Measurements from ENCODE around the gene CDC25B.
"Not testable (repeated sequence)": the region's sequence is repeated elsewhere in the genome, so short reads cannot be mapped to it uniquely, and the experiment has no call there.

CDC25B gene

DNA sequence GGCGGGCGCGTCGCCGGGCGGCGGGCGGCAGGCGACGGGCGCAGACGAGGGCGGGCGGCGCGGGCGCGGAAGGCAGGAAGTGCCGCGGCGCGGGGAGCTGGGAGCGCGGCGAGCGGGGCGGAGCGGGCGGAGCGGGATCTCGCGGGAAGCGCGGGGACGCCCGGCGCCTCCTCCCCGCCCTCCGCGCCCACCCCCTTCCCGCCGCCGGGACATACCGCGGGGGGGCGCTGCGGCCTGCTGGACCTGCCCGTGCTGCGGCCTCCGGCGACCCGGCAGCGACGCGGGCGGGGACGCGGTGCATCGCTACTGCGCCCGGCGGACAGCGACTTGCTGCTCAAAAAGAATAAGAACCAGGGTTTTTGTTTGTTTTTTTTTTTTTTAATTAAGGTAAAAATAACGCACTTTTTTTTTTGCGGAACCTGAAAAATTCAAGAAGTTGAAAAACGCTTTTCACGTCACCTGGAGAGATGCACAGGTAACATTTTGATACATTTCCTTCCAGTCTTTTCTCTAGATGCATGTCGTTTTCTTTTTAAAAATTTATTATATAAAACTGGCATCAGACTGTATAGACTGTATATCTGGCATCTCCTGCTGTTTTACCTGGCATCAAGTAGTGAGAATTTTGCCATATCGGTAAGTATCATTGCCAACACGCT, 9.3 kb upstream of the CDC25B start, which contains the start of gene CENPB:
Gene CENPB, minus strand, starts transcription at position 76 of the 659 bp plus-strand sequence. CDS start 257 bp downstream, outside the sequence.
- FAIRE-seq: no peak

DNA sequence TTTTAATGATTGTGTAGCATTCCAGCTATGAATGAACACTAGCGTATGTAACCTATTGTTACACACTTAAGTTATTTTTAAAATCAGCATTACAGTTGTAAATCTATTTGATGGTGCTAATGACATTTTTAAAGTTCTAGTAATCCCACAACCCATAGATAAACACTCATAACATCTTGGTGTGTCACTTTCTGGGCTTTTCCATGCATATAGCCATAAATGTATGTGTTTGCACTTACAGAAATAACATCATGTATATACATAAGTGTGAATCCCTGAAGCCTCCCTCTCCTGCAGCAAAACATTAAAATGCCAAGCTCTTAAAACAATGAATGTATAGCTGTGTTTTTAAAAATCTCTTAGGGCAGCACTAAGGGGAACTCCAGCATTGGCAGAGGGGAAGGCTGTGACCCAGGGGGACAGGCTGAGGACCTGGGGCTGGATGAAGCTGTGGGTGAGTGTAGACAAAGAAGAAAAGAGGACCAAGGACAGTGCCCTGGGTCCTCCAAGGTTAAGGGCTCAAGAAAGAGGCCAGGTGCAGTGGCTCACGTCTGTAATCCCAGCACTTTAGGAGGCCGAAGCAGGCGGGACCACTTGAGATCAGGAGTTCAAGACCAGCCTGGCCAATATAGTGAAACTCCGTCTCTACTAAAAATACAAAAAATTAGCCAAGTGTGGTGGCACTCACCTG, 8.6 kb upstream of the CDC25B start:
- no peak for FAIRE-seq

DNA sequence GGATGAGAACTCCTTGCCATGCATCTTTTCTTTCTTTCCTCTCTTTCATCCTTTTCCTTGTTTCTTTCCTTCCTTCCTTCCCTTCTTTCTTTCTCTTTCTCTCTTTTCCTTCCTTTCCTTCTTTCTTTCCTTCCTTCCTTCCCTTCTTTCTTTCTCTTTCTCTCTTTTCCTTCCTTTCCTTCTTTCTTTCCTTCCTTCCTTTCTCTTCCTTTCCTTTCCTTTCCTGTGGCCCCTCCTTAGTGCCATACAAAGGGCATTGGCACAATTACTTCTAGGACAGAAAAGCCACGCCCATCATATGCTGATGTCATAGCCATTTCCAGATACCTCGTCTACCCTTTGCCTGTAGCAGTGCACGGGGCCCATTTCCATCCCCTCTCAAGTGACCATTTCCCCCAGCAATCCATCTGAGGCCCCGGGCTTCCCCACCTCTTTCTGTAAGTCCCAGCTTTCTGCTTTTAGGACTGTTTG, 7.4 kb upstream of the CDC25B start:
- no peak for FAIRE-seq

DNA sequence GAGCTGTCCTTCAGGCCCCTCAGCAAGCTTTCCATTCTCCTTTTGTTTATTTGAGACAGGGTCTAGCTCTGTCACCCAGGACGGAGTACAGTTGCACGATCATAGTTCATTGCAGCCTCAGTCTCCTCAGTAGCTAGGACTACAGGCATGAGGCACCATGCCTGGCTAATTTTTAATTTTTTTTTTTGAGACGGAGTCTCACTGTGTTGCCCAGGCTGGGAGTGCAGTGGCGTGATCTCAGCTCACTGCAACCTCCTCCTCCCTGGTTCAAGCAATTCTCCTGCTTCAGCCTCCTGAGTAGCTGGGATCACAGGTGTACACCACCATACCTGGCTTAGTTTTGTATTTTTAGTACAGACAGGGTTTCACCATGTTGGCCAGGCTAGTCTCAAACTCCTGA, 6.9 kb upstream of the CDC25B start:
- FAIRE-seq: not testable (repeated sequence)

DNA sequence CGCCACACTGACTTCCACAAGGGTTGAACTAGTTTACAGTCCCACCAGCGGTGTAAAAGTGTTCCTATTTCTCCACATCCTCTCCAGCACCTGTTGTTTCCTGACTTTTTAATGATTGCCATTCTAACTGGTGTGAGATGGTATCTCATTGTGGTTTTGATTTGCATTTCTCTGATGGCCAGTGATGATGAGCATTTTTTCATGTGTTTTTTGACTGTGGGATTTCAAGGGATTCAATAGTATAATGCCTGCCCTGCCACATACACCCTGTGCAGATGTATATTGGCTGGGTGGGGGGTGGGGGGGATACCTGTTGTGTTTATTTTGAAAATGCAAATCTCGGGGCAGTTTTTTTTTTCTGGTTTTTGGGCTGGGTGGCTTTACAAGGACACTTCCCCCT, 1.9 kb upstream of the CDC25B start:
- not testable (repeated sequence) for FAIRE-seq

DNA sequence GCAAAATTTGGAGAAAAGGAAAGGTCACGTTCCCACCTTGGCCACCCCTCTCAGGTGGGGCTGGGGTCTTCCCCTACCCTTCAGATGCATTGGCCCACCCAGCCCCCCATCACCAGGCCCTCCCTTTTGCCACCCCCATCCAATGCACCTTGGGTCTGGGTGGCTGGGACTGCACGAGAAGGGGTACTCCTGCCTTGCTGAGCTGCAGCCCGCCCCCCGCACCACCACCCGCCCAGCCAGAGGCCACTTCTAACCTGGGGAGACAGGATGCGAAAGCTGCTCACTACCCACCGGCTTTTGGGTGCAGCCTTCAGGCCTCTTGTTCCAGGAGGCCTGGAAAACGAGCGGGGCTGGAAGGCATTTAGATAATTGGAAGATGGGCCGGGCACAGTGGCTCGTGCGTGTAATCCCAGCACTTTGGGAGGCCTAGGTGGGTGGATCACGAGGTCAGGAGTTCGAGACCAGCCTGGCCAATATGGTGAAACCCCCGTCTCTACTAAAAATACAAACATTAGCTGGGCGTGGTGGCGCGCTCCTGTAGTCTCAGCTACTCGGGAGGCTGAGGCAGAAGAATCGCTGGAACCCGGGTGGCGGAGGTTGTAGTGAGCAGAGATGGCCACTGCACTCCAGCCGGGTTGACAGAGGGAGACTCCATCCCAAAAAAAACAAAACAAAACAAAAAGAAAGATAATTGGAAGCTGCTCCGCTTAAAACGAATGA, 1.2 kb upstream of the CDC25B start:
- no peak for FAIRE-seq

DNA sequence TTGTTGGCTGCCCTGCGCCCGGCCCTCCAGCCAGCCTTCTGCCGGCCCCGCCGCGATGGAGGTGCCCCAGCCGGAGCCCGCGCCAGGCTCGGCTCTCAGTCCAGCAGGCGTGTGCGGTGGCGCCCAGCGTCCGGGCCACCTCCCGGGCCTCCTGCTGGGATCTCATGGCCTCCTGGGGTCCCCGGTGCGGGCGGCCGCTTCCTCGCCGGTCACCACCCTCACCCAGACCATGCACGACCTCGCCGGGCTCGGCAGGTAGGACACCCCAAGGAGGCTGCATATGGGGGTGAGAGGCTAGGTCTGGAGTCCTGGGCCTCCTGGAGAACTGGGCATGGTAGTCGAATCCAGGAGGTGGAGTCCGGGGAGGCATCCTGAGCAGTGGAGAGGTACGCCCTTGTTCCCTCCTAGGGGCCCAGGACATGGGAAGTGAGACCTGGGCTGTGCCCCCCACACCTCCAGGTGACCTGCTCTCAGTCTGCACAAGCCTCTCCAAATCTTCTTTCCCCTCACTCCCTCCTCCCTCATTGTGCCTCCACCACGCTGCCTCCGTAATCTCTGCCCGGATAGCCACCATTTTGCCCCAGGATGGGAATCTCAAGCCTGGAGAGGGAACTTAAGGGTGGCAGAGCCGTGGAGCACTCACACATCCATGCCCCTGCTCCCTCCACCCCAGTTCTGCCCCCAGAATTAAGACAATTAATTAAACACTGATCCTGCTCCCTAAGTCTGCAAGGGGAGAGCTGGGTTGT, 541 bp downstream of the CDC25B start:
- FAIRE-seq: no peak

DNA sequence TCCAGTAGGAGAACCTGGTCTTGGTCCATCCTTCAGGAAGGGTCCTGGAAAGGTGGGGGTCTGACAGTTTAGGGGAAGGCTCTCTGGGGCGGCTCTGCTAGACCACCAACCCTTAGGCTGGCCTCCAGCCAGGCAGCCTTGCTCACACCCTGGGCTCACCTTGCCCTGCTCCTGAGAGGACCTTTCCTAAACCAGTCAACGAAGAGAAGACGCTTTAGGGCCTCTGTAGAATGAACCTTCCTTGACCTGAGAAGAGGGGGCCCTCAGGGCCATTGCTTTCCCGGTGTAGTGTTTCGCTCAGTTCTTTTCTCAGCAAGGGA, 1.1 kb downstream of the CDC25B start:
- FAIRE-seq: no peak

DNA sequence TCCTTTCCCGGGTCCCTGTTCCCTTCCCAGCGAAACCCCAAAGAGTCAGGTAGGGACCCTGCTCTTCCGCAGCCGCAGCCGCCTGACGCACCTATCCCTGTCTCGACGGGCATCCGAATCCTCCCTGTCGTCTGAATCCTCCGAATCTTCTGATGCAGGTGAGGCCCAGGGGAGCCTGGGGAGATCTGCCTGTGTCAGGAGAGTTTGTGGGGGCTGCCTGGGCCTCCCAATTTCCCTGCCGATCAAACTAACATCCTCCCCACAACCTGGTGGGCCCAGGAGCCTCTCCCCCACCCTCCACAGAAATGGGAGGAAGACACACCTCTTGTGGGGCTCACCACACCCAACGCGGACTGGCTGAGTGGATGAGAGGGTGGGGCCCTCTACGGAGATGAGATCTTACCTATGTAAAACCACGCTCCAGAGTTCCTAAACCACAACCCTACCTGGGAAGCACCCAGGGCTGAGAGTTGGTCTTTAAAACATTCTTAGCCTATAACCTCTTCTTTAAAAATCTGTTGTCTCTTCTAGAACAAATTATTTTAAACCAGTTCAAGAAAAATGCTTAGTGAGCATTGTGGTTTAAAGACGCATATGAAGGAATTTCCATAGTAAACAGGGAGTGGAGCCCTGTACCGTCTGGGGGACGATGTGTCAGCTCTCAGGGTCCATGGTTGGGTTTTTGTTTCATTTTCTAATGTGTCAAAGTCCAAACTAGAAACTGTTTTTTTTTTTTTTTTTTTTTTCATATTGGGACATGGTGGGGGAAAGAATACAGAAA, 1.7 kb downstream of the CDC25B start:
- no peak for FAIRE-seq

DNA sequence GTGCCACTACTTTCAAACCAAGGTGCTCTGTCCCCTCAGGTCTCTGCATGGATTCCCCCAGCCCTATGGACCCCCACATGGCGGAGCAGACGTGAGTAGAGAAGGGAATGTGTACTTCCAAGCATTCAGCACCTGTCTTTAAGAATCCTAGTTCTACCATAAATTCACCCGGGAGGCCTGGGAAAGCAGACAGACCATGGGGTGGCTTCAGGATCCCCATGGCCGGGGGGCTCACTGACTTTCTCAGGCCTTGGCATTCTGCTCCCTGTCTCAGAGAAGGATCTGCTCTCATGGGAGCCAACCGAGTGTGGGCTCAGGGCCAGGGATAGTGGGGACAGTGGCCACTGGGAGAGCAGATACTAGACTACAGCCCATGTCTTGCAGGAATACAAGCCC, 2.3 kb downstream of the CDC25B start:
- FAIRE-seq: no peak

DNA sequence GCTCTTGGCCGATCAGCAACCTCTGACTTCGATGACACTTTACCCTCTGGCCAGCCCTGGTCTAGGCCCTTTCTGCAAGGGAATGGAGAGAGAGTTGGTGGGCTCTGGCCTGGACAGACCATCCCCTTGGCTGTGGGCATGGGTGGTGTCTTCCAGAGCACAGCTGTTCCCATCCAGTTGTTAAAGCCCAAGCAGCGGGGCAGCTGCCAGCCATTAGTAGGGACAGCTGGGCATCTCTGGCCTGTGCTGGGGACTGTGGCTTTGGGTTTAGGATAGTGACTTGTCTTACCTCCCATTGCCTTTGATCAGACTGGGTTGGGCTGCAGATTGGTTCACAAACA, 2.8 kb downstream of the CDC25B start:
- FAIRE-seq: no peak

DNA sequence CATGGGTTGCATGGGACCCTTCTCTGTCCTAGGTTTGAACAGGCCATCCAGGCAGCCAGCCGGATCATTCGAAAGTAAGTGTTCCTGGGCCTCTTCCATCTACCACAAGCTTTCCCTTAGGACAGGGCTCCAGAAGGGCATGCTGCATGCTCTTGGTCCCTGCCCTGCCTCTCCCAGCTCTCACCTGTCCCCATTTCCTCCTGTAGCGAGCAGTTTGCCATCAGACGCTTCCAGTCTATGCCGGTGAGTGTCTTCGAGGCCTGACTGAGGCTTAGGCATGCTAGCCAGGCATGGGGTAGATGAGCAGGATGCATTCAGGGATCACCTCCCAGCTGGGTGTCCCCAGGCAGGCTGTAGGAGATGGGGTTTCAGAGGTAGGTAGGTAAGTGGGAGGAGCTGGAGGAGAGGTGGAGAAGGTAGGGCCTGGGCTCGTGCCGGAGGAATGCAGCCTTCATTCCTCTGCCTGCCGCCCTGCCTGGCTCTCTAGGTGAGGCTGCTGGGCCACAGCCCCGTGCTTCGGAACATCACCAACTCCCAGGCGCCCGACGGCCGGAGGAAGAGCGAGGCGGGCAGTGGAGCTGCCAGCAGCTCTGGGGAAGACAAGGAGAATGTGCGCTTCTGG, 4.3 kb downstream of the CDC25B start:
- FAIRE-seq: no peak

DNA sequence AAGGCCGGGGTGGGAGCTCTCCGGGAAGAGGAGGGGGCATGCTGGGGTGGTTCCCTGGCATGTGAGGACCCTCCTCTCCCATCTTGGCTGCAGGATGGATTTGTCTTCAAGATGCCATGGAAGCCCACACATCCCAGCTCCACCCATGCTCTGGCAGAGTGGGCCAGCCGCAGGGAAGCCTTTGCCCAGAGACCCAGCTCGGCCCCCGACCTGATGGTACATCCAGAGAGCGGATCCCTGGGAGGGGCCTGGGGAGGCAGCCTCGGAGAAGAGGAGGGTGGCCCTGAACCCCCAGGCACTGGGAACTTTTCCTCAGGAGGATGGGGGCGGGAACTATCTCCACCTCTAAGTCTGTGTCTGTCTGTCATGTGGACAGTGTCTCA, 4.8 kb downstream of the CDC25B start:
- FAIRE-seq: no peak

DNA sequence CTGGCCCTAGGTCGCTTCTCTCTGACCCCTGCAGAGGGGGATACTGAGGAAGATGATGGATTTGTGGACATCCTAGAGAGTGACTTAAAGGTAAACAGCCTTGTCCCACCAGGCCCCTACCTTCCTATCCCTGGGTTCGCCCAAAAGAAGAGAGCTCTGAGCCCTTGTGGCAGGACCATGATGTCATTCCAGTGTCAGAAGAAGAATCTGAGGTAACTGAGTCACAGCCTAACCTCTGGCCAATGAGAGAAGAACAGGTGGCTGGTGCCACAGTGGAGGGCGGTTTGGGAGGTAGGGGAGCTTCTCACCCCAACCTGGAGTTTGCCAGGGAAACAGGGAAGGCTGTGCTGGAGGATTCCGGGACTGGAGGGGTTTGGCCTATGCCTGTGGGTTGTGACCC, 5.2 kb downstream of the CDC25B start:
- no peak for FAIRE-seq

DNA sequence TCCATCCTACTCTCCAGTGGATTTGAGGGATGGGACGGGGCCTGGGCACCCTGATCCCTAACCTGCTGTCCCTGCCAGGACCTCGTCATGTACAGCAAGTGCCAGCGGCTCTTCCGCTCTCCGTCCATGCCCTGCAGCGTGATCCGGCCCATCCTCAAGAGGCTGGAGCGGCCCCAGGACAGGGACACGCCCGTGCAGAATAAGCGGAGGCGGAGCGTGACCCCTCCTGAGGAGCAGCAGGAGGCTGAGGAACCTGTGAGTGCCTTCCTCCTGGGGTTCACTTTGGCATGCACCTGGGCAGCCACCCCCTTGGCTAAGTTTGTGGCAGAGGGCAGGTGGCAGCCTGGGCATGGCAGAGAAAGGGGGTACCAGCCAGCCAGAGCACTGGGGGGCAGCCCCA, 5.7 kb downstream of the CDC25B start:
- no peak for FAIRE-seq

DNA sequence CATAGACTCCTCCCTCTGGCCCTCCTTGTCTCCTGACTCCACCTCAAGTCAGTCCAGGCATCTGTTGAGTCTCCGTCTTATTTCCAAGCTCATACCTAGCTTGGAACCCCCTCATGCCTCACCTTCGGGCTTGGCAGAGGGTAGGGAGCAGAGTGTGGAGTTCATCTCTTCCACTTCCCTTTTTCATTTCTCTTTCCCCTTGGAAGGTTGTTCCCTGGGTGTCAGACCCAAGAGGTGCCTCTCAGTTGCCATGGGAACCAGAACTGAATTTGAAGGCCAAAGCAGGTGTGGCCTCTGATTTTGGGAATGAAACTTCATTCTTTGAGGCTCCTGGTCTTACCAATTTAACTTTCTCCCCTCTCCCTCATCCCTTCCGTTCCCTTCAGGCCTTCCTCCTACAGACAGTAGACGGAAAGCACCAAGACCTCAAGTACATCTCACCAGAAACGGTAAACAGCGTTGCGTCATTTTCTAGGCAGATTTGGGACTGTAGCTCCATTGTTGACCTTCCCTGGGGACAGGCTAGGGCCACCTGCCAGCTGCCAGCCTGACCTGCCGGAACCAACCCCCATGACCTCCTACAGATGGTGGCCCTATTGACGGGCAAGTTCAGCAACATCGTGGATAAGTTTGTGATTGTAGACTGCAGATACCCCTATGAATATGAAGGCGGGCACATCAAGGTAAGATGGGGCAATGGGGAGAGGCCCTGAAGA, 6.6 kb downstream of the CDC25B start:
- no peak for FAIRE-seq

DNA sequence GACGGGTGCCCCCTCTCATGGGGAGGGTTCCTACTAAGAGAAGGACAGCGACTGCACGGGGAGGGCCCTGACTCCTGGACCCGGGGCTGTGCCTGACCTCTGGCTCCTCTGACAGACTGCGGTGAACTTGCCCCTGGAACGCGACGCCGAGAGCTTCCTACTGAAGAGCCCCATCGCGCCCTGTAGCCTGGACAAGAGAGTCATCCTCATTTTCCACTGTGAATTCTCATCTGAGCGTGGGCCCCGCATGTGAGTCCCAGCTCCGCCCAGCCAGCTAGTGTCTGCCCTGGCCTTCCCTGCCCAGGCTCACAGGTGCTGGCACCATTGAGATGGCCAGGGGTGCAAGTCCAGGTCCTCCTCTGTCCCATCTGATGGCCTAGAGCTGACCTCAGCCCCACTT, 7.2 kb downstream of the CDC25B start:
- no peak for FAIRE-seq

DNA sequence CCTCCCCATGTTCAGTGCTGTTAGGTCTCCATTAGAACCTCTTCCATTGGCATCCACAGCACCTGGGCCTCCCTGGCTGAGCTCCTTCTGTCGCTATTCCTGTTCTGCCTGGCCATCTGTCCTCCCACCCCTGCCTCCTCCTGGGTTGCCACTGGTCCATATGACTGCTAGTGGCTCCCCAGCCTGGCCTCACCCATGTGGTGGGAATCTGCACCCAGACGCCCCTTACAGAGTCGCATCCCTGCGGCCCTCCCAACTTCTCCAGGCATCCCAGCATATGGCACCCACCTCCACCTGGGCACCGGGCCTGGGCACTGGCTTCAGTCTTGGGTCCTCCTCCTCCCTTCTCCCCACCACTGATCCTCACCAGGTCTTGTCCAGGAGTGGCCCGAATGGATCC, 7.7 kb downstream of the CDC25B start:
- no peak for FAIRE-seq

DNA sequence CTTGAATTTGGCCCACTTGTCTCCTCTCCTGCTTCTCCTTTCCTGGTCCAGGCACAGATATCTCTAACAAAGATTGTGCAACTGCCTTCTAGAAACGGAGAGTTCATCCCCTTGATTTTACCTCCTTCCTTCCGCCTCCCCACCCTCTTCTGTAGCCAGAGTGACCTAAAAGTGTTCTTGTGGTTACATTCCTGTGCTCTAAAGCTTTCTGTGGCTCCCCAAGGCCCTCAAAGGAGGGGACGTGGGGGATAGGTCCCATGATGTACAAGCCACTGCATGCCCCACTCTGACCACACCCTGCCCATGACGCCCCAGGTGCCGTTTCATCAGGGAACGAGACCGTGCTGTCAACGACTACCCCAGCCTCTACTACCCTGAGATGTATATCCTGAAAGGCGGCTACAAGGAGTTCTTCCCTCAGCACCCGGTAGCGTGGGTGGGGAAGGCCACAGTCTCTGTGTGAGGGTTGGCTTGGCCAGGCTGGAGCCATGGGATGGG, 8.2 kb downstream of the CDC25B start:
- FAIRE-seq: no peak

DNA sequence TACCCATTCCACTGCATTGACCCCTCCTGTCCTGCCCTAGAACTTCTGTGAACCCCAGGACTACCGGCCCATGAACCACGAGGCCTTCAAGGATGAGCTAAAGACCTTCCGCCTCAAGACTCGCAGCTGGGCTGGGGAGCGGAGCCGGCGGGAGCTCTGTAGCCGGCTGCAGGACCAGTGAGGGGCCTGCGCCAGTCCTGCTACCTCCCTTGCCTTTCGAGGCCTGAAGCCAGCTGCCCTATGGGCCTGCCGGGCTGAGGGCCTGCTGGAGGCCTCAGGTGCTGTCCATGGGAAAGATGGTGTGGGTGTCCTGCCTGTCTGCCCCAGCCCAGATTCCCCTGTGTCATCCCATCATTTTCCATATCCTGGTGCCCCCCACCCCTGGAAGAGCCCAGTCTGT, 8.7 kb downstream of the CDC25B start:
- FAIRE-seq: no peak

DNA sequence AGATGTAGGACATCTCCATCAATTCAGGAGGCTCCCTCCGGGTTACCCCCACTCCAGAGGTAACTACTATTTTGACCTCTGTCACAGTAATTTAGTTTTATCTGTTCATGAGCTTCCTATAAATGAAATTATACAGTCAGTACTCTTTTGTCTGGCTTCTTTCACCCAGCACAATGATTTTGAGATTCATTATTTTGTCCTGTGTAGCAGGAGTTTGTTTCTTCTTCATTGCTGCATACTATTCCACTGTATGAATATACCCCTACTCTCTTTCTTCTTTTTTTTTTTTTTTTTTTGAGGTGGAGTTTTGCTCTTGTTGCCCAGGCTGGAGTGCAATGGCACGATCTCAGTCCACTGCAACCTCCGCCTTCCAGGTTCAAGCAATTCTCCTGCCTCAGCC, 12.4 kb downstream of the CDC25B start:
- no peak for FAIRE-seq
